Fibroblast of skin of left quadriceps (primary cell): ENCODE measurements around the gene DDX18.
A peak's percentile ranks its signal among the peaks of the same experiment; 100 is the strongest.

Experiments
- DNase-seq, 2 experiments: peaks; one replicate each; pipeline ENCODE4 v3.0.0-alpha.2; 2013; ENCODE audit warnings: low read depth in 2 of 2

DDX18 gene

DNA sequence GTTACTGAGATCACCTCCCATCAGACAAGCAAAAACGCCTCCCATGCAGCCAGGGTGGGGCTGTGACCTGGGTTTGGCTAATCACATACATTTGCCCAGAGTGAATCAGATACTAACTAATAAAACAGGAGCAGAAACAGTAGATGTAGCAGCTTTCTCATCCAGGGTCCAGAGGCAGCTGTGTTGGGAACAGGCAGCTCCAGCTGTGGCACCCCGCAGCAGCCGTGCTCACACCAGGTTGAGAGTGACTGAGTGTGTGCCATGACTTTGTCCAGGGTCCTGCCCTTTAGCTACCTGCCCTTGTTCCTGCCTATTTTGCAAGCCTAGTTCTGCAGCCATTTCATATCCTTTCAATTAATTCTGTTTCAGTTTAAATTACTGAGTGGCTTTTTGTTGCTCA lies 20.5 kb downstream of the DDX18 start:
- no peak for DNase-seq

DNA sequence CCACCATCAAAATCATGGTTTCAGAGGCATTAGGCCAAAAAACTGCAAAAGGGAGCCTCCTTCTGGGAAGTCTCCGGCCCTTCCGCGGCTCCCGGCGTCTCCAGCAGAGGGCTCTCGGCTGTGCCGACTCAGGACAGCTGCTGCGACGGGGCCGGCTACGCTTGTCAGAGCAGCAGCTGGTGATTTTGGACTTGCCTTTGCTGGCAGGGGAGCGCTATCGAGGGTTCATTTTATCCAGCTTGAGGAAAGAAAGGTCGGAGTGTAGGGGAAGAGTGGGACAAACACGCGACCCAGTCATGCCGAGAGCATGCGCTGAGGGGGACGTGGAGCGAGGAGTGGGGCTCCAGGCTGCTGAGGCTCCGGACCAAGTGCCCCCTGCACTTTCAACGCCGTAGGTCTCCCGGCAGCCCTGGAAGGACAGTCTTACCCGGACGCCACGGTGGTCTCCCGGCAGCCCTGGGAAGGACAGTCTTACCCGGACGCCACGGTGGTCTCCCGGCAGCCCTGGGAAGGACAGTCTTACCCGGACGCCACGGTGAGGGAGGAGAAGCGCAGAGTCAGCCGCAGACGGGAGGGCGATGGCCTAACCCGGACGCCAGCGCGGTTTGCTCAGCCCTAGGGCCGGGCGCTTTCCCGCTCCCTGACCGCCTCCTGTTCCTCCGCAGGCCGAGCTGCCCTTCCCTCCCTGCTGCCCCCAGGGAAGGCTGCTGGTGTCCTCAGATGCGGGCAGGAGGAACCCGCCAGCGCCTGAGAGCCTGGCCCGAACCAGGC lies 21.7 kb downstream of the DDX18 start:
- peak; percentile 42 to 56 for DNase-seq

DNA sequence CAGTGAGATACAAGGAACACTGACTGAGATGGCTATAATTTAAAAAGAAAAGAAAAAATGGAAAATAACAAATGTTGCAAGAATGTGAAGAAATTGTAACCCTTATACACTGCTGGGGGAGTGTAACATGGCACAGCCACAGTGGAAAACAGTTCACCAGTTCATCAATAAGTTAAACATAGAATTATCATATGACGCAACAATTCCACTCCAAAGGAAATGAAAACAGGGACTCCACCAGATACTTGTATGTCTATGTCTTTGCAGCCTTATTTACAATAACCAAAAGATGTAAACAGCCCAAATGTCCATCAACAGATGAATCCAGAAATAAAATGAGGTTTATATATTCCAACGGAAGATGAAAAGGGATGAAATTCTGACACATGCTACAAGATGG lies 30.8 kb downstream of the DDX18 start:
- no peak for DNase-seq

DNA sequence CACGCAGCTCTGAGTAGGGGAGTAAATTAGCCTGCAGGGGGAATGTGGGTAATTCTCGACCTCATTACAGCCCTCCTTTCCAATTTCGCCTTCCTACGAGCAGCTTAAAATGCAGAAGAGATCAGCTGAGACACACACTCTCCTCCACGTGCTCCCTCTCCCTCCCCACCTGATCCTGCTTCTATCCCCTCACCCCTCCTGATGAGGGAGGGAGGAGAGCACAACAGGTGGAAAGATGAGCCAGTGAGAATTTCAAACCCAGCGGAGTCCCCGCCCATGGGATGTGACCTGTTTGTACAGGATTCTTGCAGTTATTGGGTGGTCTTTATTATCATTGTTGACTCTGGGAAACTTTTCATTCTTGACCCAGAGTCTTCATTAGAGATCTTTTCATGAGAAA lies 35.5 kb downstream of the DDX18 start:
- DNase-seq, result no peak

DNA sequence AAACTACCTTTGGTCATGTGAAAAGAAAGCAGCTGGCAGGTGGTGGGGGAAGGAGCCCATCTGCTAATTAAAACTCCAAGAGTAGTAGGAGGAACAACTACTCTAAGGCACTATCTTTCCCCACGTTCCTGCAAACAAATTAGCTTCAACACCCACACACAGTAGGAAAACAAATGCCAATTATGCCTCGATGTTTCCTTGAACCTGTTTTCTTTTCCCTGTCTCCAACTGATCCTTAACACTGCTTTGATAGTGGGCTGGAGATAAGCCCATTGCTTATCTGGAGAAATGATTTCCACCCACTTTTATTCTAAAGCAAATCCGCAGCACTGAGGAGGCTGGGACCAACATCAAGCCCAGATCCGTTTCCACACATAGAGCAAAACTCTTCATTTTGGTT lies 36.0 kb downstream of the DDX18 start:
- no peak for DNase-seq

DNA sequence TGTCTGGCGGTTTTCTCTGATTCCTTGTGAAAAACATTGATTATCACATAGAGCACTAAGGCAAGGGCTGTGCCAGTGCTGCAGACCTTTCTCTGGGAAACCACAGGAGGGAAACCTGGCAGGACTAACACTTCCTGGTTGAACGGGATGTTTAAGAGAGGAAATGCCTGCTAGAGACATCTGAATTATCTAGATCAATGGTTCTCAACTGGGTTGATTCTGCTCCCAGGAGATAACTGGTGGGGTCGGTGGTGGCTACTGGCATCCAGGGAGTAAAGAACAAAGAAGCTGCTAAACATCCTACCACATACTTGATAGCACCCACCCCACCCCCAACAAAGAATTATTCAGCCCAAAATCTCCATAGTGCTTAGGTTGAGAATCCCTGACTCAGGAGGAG lies 37.5 kb downstream of the DDX18 start:
- no peak for DNase-seq

DNA sequence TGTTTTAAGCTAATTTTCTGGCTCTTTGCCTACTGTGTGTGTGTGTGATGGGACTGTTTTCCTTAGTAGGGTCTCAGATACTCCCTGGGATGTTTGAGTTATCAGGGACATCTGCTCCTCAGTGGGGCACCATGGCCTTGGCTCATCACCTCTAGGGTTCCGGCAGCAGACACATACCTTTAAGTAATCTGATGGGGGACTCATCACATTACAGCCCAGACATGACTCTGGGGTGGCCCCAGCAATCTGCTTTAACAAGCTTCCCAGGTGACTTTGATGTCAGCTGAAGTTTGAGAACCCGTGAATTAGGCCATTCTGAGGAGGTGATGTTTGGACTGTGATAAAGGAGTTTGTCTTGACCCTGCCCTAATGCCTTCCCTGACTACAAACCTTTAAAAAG lies 38.8 kb downstream of the DDX18 start:
- no peak for DNase-seq

DNA sequence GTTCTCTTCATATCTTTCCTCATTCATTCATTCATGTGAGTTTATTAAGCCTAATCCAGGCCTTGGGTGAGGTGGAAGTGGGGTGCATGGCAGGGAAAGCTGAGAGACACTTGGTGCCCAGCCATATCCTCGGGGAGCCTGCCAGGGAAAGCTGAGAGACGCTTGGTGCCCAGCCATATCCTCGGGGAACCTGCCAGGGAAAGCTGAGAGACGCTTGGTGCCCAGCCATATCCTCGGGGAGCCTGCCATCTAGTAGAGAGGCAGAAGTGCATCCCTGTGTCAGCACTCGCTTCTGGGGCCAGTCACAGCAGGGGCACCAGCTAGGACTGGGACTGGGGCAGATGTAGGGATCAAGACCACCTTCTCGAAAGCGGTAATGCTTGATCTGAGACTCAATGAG lies 39.4 kb downstream of the DDX18 start:
- DNase-seq, result no peak

DNA sequence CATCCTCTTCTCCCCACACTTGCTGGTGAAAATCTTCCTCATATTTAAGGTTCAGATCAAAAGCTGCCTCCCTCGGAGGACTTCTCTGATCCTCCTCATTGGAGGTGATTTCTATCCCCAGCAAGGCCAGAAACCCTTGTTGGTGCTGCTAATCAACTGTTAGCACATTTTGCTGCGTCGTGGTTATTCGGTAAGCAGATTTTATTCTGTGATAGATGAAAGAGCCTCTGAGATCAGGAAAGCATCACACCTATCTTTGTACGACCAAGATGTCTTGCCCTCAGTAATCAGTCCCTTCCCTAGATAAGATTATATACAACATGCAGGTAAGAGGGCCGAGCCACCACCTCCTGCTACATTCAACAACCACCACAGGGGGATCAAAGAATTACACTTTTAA lies 40.1 kb downstream of the DDX18 start:
- DNase-seq, result no peak

DNA sequence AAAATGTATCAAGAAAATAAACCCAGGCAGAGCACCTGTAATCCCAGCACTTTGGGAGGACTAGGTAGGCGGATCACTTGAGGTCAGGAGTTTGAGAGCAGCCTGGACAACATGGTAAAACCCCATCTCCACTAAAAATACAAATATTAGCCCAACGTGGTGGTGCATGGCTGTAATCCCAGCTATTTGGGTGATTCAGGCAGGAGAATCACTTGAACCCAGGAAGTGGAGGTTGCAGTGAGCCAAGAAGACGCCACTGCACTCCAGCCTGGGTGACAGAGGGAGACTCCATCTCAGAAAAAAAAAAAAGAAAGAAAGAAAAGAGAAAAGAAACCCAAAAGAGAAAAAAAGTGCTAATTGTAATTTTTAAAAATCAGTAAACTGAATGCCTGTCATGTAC lies 41.4 kb downstream of the DDX18 start:
- no peak for DNase-seq

DNA sequence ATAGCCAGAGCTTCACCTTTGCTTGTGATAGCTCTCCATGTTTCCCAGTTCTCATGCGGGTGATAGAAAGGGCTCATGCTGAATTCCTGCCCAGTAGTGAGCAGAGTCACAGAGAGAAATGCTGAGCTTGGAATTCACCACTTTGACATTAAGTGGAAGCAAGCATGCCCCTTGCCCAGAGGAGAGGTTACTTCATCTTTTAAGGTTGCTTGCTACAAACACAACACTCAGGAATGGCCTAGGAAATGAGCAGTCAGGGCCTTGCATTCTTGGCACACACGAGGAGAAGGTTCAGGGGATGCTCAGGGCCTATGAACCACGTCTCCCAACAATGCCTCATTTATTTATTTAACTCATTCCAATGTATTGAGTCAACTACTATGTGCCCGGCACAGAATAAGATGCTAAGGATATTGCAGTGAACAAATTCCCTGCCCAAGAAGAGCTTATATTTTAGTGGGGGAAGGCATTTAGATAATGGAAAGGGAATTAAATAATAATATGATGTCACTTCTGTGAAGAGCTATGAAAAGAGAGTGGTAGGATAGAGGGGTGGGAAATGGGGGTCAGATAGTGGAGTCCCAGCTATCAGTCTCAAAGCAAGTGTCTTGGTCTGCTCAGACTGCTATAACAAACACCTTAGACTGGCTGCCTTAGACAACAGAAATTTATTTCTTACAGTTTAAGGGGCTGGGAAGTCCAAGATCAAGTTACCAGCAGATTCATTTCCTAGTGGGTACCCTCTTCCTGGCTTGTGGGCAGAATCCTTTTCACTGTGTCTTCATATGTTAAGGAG lies 42.1 kb downstream of the DDX18 start:
- DNase-seq, result peak; percentile 81 to 82

DNA sequence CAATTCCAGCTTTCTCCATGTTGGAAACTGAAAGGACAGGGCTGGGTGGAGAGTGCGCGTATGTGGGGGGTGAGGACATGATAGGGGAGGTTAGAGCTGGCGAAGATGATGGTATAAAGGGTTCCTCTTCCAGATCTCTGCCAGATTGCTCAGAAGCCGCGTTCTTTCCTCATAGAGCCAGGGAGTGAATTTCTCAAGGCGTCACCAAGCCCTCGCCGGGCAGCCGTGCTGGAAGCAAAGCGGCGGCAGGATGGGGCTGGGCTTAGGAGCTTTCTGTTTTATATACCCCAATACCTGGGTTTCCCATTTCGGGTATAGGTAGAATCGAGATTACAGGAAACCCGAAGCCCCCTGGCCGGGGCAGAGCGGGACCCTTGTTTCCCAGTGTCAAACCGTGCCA lies 43.8 kb downstream of the DDX18 start:
- no peak for DNase-seq

DNA sequence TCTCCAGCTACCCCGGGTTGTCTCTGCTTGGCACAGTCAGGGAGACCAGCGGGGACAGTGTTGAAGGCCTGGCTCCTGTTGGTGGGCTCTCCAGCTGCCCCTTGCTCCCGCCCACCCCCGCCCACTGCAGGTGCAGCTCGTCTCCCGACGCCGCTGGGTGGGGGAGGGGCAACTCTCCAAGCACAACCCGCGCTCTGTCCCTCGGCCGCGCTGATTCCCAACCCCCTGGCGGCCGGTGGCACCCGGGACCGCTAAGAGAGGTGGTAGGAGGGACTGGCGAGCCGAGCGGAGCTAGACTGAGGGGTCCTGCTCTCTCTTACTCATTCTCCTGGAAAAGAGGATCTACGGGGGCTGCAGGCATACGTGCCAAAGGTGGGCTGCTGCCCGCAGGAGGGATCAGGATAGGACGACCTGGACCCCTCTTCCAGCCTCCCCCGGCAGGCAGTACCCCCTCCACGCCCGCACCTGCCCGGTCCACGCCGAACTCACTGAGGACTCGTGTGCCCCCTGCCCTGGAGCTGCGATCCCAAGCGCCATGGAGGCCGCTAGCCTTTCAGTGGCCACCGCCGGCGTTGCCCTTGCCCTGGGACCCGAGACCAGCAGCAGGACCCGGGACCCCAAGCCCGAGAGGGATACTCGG lies 44.5 kb downstream of the DDX18 start:
- DNase-seq, result no peak

DNA sequence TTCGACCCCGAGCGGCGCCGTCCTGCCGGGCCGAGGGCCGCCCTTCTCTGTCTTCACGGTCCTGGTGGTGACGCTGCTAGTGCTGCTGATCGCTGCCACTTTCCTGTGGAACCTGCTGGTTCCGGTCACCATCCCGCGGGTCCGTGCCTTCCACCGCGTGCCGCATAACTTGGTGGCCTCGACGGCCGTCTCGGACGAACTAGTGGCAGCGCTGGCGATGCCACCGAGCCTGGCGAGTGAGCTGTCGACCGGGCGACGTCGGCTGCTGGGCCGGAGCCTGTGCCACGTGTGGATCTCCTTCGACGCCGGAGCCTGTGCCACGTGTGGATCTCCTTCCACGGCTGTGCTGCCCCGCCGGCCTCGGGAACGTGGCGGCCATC lies 45.0 kb downstream of the DDX18 start:
- no peak for DNase-seq

DNA sequence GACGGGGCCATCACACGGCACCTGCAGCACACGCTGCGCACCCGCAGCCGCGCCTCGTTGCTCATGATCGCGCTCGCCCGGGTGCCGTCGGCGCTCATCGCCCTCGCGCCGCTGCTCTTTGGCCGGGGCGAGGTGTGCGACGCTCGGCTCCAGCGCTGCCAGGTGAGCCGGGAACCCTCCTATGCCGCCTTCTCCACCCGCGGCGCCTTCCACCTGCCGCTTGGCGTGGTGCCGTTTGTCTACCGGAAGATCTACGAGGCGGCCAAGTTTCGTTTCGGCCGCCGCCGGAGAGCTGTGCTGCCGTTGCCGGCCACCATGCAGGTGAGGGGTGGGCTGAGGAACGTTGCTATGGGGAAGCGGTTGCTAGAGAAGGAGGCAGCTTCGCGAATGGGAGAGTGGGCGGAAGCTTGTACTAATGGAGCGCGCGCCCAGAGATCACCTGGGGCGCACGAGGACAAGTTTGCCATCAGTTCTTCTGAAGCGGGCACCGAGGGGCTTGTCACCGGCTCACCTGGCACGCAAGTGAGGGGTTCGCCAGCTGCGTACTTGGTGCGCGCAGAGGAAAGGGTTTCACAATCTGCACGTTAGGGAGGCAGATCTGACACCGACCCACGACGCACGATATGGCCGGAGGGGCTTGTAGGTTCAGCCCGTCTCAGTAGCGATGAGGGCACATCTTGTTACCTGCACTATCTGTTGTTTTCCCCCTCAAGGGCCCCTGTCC lies 45.6 kb downstream of the DDX18 start:
- DNase-seq, result no peak

DNA sequence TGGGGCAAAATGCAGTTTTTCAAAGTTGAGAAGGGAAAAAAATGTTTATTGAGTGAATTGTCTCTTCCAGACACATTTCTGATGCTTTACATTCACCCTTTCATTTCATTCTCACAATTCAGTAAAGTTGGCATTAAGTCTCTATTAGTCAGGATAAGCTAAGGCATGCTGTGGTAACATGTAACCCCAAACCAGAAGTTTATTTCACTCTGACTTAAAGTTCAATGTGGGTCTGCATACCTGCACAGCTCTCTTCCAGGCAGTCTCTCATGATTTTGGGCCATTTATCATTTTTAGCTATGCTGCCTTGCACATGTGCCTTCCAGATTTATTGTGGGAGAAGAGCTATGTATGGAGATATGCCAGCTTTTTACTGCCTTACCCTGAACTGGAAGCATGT lies 48.0 kb downstream of the DDX18 start:
- DNase-seq, result no peak

DNA sequence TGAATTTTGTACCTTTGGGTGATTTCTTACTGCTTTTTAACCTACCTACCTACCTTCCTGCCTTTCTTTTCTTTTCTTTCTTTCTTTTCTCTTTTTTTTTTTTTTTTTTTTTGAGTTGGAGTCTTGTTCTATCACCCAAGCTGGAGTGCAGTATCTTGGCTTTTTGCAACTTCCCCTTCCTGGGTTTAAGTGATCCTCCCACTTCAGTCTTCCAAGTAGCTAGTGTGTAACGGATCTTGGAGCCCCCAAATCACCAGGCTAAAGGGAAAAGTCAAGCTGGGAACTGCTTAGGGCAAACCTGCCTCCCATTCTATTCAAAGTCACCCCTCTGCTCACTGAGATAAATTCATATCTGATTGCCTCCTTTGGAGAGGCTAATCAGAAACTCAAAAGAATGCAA lies 61.3 kb downstream of the DDX18 start:
- DNase-seq, result no peak

DNA sequence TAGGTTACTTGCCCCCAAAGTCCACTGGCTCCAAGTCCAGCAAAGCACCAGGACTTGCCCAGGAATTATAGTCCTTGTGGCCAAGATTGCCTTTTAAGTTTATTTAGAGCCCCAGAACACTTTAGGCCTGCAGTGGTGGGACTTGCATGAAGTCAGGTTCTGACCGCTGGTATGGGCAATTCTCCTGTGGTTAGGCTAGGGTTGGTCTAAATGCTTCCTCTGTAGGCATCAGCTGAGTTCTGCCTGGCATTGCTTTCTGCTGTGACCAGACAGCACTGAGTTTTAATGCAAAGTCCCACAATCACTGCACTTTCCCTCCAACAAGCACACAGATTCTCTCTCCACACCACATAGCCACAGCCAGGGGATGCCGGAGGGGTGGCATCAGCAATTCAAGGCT lies 64.5 kb downstream of the DDX18 start:
- DNase-seq, result no peak
